GM23338 (cell line): ENCODE data around the gene FBXL17. TPM values are rescaled to one million over a fixed set of nuclear protein-coding genes. Genes with fewer than 3 reads are reported as not detected.
A peak's percentile ranks its signal among the peaks of the same experiment; 100 is the strongest.

Experiments used
- ATAC-seq: fragments of 200-7000 bp; cut with Tn5 transposase; 3 replicates; pipeline ENCODE4 v1.9.1; 2020
- DNase-seq: peaks from one replicate; pipeline ENCODE4 v3.0.0-alpha.2; 2015; ENCODE audit warnings: low spot score
- H2AFZ ChIP-seq: fragments of 200-600 bp; sonication (generic); 2 replicates; pipeline ENCODE4 v1.8.0; 2016; ENCODE audit warnings: antibody characterized with exemption, mild to moderate bottlenecking, moderate library complexity
- H3F3A ChIP-seq: fragments of 200-600 bp; sonication (generic); replicated peaks from 2 replicates; pipeline ENCODE4 v1.8.0; 2017; ENCODE audit warnings: antibody characterized with exemption, mixed run types, low read depth
- H3K27ac ChIP-seq: fragments of 200-600 bp; sonication (generic); 2 replicates; pipeline ENCODE4 v1.6.1; 2016; ENCODE audit warnings: low read depth
- H3K27me3 ChIP-seq: fragments of 200-600 bp; sonication (generic); 2 replicates; pipeline ENCODE4 v1.8.0; 2016; ENCODE audit warnings: mild to moderate bottlenecking, mixed run types, moderate library complexity; ENCODE audit not compliant: insufficient read depth
- H3K36me3 ChIP-seq: fragments of 200-600 bp; sonication (generic); 2 replicates; pipeline ENCODE4 v1.8.0; 2016; ENCODE audit warnings: mild to moderate bottlenecking; ENCODE audit not compliant: insufficient read depth
- H3K4me1 ChIP-seq: fragments of 200-600 bp; sonication (generic); 2 replicates; pipeline ENCODE4 v1.8.0; 2016; ENCODE audit warnings: mild to moderate bottlenecking, moderate library complexity; ENCODE audit not compliant: insufficient read depth
- H3K4me2 ChIP-seq: fragments of 200-600 bp; sonication (generic); 2 replicates; pipeline ENCODE4 v1.7.1; 2017; ENCODE audit warnings: mixed run types
- H3K4me3 ChIP-seq: fragments of 200-600 bp; sonication (generic); 2 replicates; pipeline ENCODE4 v1.6.1; 2016; ENCODE audit warnings: mixed run types
- H3K79me2 ChIP-seq: fragments of 200-600 bp; sonication (generic); replicated peaks from 2 replicates; pipeline ENCODE4 v1.8.0; 2017; ENCODE audit warnings: mild to moderate bottlenecking; ENCODE audit not compliant: insufficient read depth
- H3K9me2 ChIP-seq: fragments of 200-600 bp; sonication (generic); 2 replicates; pipeline ENCODE4 v1.8.0; 2017; ENCODE audit not compliant: insufficient read depth
- H4K20me1 ChIP-seq: fragments of 200-600 bp; sonication (generic); replicated peaks from 2 replicates; pipeline ENCODE4 v1.8.0; 2017; ENCODE audit warnings: mild to moderate bottlenecking; ENCODE audit not compliant: insufficient read depth
- H3K27ac Mint-ChIP-seq: 2 replicates; pipeline ENCODE4 v1.8.0; 2020; ENCODE audit warnings: inconsistent platforms, mild to moderate bottlenecking, moderate library complexity, mixed read lengths
- H3K27me3 Mint-ChIP-seq: 3 replicates; pipeline ENCODE4 v1.8.0; 2022; ENCODE audit warnings: low read depth, mild to moderate bottlenecking, moderate library complexity, mixed read lengths, inconsistent platforms; ENCODE audit not compliant: insufficient read depth, poor library complexity
- H3K36me3 Mint-ChIP-seq: 3 replicates; pipeline ENCODE4 v1.8.0; 2021; ENCODE audit warnings: low read depth, mild to moderate bottlenecking, inconsistent platforms, moderate library complexity, mixed read lengths
- H3K4me1 Mint-ChIP-seq: 3 replicates; pipeline ENCODE4 v1.8.0; 2020; ENCODE audit warnings: mild to moderate bottlenecking, inconsistent platforms, mixed read lengths
- H3K4me3 Mint-ChIP-seq: 3 replicates; pipeline ENCODE4 v1.8.0; 2021; ENCODE audit warnings: moderate library complexity, mild to moderate bottlenecking, inconsistent platforms, mixed read lengths
- H3K9me3 Mint-ChIP-seq: 3 replicates; pipeline ENCODE4 v1.8.0; 2020; ENCODE audit warnings: moderate library complexity, mild to moderate bottlenecking, inconsistent platforms, mixed read lengths
- CREB1 ChIP-seq: fragments of 250-450 bp; sonication (Bioruptor Pico); IDR thresholded peaks from 2 replicates; pipeline ENCODE4 v1.5.0; 2020; ENCODE audit warnings: low read depth, mild to moderate bottlenecking, moderate library complexity
- EZH2 ChIP-seq: fragments of 200-600 bp; sonication (generic); IDR thresholded peaks from one replicate; pipeline ENCODE4 v1.8.0; 2017; ENCODE audit warnings: antibody characterized with exemption, mild to moderate bottlenecking, low read depth; ENCODE audit not compliant: unreplicated experiment
- EZH2phosphoT487 ChIP-seq: fragments of 200-600 bp; sonication (generic); IDR thresholded peaks from one replicate; pipeline ENCODE4 v1.8.1; 2018; ENCODE audit warnings: antibody characterized with exemption; ENCODE audit not compliant: unreplicated experiment
- JUNB ChIP-seq: IDR thresholded peaks from one replicate; pipeline ENCODE4 v1.6.1; 2016; ENCODE audit warnings: antibody characterized with exemption; ENCODE audit not compliant: unreplicated experiment
- NANOG ChIP-seq: IDR thresholded peaks from 2 replicates; pipeline ENCODE4 v1.6.1; 2016; ENCODE audit warnings: antibody characterized with exemption, borderline replicate concordance
- POLR2AphosphoS5 ChIP-seq: IDR thresholded peaks from 2 replicates; pipeline ENCODE4 v1.6.1; 2016; ENCODE audit warnings: antibody characterized with exemption, low read depth
- STAT1 ChIP-seq: IDR thresholded peaks from one replicate; pipeline ENCODE4 v1.6.1; 2016; ENCODE audit warnings: antibody characterized with exemption; ENCODE audit not compliant: unreplicated experiment
- ZNF114 ChIP-seq: fragments of 250-450 bp; sonication (Bioruptor Pico); IDR thresholded peaks from 2 replicates; pipeline ENCODE4 v1.5.0; 2020; ENCODE audit warnings: mild to moderate bottlenecking, moderate library complexity
- ZNF331 ChIP-seq: fragments of 250-450 bp; sonication (Bioruptor Pico); IDR thresholded peaks from 2 replicates; pipeline ENCODE4 v1.5.0; 2020; ENCODE audit warnings: low read depth, mild to moderate bottlenecking, moderate library complexity
- polyA plus RNA-seq: library from polyadenylated mRNA; unstranded; fragments of >200 nt; fragmentation: Nextera tagmentation; extraction: Ambion mirVana; gene quantifications from 2 replicates; pipeline ENCODE4 v1.2.1, GENCODE V29; 2016
- total RNA-seq: library from RNA; depleted of rRNA; stranded (reverse); fragments of >200 nt; shearing (Covaris generic); gene quantifications from 2 replicates; pipeline ENCODE4 v1.2.3, GENCODE V29; 2014
- TF ChIP-seq, protein P1 (sequence below): IDR thresholded peaks from 2 replicates; pipeline ENCODE4 v1.6.1; 2016; ENCODE audit warnings: antibody characterized with exemption
- TF ChIP-seq, protein P2 (sequence below): IDR thresholded peaks from one replicate; pipeline ENCODE4 v1.6.1; 2018; ENCODE audit warnings: antibody characterized with exemption; ENCODE audit not compliant: unreplicated experiment

The FBXL17 gene
- total and polyA plus RNA-seq, 2 experiments from 2014 or later = 2.0 to 2.7 TPM

DNA sequence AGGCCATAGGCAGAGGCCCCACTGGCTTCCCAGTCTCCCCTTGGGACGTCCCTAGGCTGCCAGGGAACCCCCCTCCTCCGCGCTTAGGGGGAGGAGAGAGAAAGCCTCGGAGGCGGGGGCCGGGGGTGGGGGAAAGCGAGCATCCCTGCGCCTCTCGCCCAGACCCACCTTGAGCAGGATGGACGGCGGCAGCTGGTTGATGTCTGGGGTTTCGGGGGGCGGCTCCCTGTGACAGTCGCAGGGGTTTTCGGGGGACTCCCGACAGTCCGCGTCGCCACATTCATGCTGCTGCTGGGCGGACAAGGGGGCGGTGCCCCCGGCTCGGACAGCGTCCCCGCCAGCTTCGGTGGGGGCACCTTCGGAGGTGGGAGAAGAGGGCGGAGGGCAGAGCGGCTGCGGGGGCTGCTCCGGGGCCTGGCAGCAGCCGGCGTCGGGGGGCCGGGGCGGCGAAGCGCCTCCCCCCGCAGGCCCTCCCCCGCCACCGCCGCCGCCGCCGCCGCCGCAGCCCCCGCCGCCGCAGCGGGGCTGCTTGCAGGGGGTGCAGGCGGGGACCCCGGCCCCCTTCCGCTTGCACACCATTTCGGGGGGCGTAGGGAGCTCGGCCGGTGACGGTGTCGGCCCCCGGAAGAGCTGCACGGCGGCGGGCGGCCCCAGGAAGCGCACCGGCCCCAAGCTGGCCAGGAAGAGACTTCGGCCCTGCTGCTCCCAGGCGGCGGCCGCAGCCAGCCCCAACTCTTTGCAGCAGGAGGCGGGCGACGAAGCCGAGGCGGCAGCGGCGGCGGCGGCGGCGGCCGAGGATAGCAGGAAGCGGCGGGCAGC lies 1.2 kb downstream of the FBXL17 start:
- Histone ChIP-seq H2AFZ (peak overlapping the region; percentile 38), H3K79me2 (peaks cover 26% of the 10 kb centered on the region), H3K4me2 (peak overlapping the region; percentile 93), H3K4me1 (peaks cover 19% of the 10 kb centered on the region), H3K9me2 (no peaks in the 10 kb centered on the region), H4K20me1 (no peaks in the 10 kb centered on the region), H3K27me3 (no peaks in the 10 kb centered on the region), H3K36me3 (no peaks in the 10 kb centered on the region), H3K4me3 (peak overlapping the region; percentile 59), H3F3A (no peaks in the 10 kb centered on the region), H3K27ac (no peak overlapping the region)
- H3K27me3 Mint-ChIP-seq = peaks cover 5% of the 10 kb centered on the region
- H3K4me1 Mint-ChIP-seq = peaks cover 20% of the 10 kb centered on the region
- peaks cover 5% of the 10 kb centered on the region; the same call in 2 of the 3 replicates for H3K9me3 Mint-ChIP-seq
- peak; percentile 9 for ATAC-seq
- TF ChIP-seq POLR2AphosphoS5 (peak; percentile 49), NANOG (no peak)
- DNase-seq = peak; percentile 81
- H3K27ac Mint-ChIP-seq = no peak overlapping the region; the same call in 1 of the 2 replicates
- peaks cover 4% of the 10 kb centered on the region; the same call in 2 of the 3 replicates for H3K36me3 Mint-ChIP-seq
- H3K4me3 Mint-ChIP-seq = peak overlapping the region; percentile 84

GRCh38 chr5:108379722-108380530 lies 2.0 kb downstream of the FBXL17 start:
- Mint-ChIP-seq H3K27ac (no peak overlapping the region), H3K4me3 (peak overlapping the region; percentile 84), H3K9me3 (peaks cover 12% of the 10 kb centered on the region), H3K27me3 (peaks cover 5% of the 10 kb centered on the region), H3K4me1 (peaks cover 20% of the 10 kb centered on the region), H3K36me3 (peaks cover 11% of the 10 kb centered on the region)
- H2AFZ ChIP-seq = peak overlapping the region; percentile 38
- no peak for ATAC-seq
- H3K36me3 ChIP-seq = no peaks in the 10 kb centered on the region
- H3F3A ChIP-seq = no peaks in the 10 kb centered on the region
- H3K27me3 ChIP-seq = no peaks in the 10 kb centered on the region
- H3K4me3 ChIP-seq = peak overlapping the region; percentile 59
- H4K20me1 ChIP-seq = no peaks in the 10 kb centered on the region
- no peaks in the 10 kb centered on the region for H3K9me2 ChIP-seq
- no peak for DNase-seq
- no peak overlapping the region for H3K27ac ChIP-seq
- peak overlapping the region; percentile 74 for H3K4me2 ChIP-seq
- peaks cover 28% of the 10 kb centered on the region for H3K79me2 ChIP-seq
- peaks cover 19% of the 10 kb centered on the region for H3K4me1 ChIP-seq
- TF ChIP-seq JUNB (no peak), ZNF331 (CRISPR knock-in tag) (no peak), NANOG (no peak), EZH2phosphoT487 (no peak), EZH2 (no peak), ZNF114 (CRISPR knock-in tag) (no peak), POLR2AphosphoS5 (no peak), STAT1 (no peak), CREB1 (no peak)
- TF ChIP-seq, protein P1, sequence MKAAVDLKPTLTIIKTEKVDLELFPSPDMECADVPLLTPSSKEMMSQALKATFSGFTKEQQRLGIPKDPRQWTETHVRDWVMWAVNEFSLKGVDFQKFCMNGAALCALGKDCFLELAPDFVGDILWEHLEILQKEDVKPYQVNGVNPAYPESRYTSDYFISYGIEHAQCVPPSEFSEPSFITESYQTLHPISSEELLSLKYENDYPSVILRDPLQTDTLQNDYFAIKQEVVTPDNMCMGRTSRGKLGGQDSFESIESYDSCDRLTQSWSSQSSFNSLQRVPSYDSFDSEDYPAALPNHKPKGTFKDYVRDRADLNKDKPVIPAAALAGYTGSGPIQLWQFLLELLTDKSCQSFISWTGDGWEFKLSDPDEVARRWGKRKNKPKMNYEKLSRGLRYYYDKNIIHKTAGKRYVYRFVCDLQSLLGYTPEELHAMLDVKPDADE = no peak
- TF ChIP-seq, protein P2, sequence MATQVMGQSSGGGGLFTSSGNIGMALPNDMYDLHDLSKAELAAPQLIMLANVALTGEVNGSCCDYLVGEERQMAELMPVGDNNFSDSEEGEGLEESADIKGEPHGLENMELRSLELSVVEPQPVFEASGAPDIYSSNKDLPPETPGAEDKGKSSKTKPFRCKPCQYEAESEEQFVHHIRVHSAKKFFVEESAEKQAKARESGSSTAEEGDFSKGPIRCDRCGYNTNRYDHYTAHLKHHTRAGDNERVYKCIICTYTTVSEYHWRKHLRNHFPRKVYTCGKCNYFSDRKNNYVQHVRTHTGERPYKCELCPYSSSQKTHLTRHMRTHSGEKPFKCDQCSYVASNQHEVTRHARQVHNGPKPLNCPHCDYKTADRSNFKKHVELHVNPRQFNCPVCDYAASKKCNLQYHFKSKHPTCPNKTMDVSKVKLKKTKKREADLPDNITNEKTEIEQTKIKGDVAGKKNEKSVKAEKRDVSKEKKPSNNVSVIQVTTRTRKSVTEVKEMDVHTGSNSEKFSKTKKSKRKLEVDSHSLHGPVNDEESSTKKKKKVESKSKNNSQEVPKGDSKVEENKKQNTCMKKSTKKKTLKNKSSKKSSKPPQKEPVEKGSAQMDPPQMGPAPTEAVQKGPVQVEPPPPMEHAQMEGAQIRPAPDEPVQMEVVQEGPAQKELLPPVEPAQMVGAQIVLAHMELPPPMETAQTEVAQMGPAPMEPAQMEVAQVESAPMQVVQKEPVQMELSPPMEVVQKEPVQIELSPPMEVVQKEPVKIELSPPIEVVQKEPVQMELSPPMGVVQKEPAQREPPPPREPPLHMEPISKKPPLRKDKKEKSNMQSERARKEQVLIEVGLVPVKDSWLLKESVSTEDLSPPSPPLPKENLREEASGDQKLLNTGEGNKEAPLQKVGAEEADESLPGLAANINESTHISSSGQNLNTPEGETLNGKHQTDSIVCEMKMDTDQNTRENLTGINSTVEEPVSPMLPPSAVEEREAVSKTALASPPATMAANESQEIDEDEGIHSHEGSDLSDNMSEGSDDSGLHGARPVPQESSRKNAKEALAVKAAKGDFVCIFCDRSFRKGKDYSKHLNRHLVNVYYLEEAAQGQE = no peak
